H9 (cell line): ENCODE measurements around the gene POLR2M. TPM values are rescaled to one million over a fixed set of nuclear protein-coding genes. Genes with fewer than 3 reads are reported as not detected.

ENCODE experiments used
- DNase-seq: peaks from one replicate; pipeline ENCODE4 v3.0.0-alpha.2; 2017
- H2AFZ ChIP-seq: one replicate; pipeline ENCODE4 v1.6.1; 2013; ENCODE audit warnings: mild to moderate bottlenecking, low read length, control low read depth, moderate library complexity
- H2AK5ac ChIP-seq: 2 replicates; pipeline ENCODE4 v1.6.1; 2013; ENCODE audit warnings: low read length, control low read depth, mixed read lengths; ENCODE audit not compliant: insufficient read length
- H2BK120ac ChIP-seq: one replicate; pipeline ENCODE4 v1.6.1; 2013; ENCODE audit warnings: low read depth, mild to moderate bottlenecking, low read length, control low read depth, inconsistent platforms; ENCODE audit not compliant: poor library complexity, severe bottlenecking
- H2BK12ac ChIP-seq: 2 replicates; pipeline ENCODE4 v1.6.1; 2013; ENCODE audit warnings: low read length, control low read depth, mixed read lengths, low read depth; ENCODE audit not compliant: insufficient read length
- H2BK15ac ChIP-seq: 2 replicates; pipeline ENCODE4 v1.6.1; 2013; ENCODE audit warnings: low read depth, low read length, control low read depth
- H2BK20ac ChIP-seq: one replicate; pipeline ENCODE4 v1.6.1; 2013; ENCODE audit warnings: low read depth, mild to moderate bottlenecking, low read length, control low read depth, inconsistent platforms; ENCODE audit not compliant: poor library complexity, severe bottlenecking
- H2BK5ac ChIP-seq: 2 replicates; pipeline ENCODE4 v1.6.1; 2013; ENCODE audit warnings: low read length, control low read depth, mixed read lengths; ENCODE audit not compliant: insufficient read length
- H3K14ac ChIP-seq: 2 replicates; pipeline ENCODE4 v1.6.1; 2013; ENCODE audit warnings: low read length, control low read depth; ENCODE audit not compliant: insufficient read depth
- H3K18ac ChIP-seq: 2 replicates; pipeline ENCODE4 v1.6.1; 2013; ENCODE audit warnings: low read depth, mild to moderate bottlenecking, mixed read lengths, low read length, control low read depth; ENCODE audit not compliant: insufficient read length
- H3K23ac ChIP-seq: 2 replicates; pipeline ENCODE4 v1.6.1; 2013; ENCODE audit warnings: low read length, control low read depth, mixed read lengths, low read depth; ENCODE audit not compliant: insufficient read length
- H3K23me2 ChIP-seq: 2 replicates; pipeline ENCODE4 v1.6.1; 2013; ENCODE audit warnings: low read depth, mild to moderate bottlenecking, mixed read lengths, low read length, control low read depth; ENCODE audit not compliant: insufficient read length, poor library complexity, severe bottlenecking
- H3K27ac ChIP-seq: 2 replicates; pipeline ENCODE4 v1.5.1; 2013; ENCODE audit warnings: low read length, control low read depth, mixed read lengths, low read depth; ENCODE audit not compliant: insufficient read length
- H3K27me3 ChIP-seq: 2 replicates; pipeline ENCODE4 v1.6.1; 2013; ENCODE audit warnings: low read length, control low read depth, inconsistent platforms; ENCODE audit not compliant: insufficient read depth
- H3K4ac ChIP-seq: 2 replicates; pipeline ENCODE4 v1.6.1; 2013; ENCODE audit warnings: low read depth, mild to moderate bottlenecking, control low read depth, inconsistent platforms, low read length, moderate library complexity
- H3K4me1 ChIP-seq: 2 replicates; pipeline ENCODE4 v1.6.1; 2013; ENCODE audit warnings: low read length, control low read depth, inconsistent platforms; ENCODE audit not compliant: insufficient read depth
- H3K4me2 ChIP-seq: 2 replicates; pipeline ENCODE4 v1.6.1; 2013; ENCODE audit warnings: low read length, control low read depth, mixed read lengths; ENCODE audit not compliant: insufficient read length, insufficient read depth
- H3K56ac ChIP-seq: 2 replicates; pipeline ENCODE4 v1.6.1; 2013; ENCODE audit warnings: low read depth, mild to moderate bottlenecking, mixed read lengths, low read length, control low read depth; ENCODE audit not compliant: insufficient read length
- H3K79me1 ChIP-seq: 2 replicates; pipeline ENCODE4 v1.6.1; 2013; ENCODE audit warnings: low read depth, mild to moderate bottlenecking, moderate library complexity, low read length, control low read depth, inconsistent platforms; ENCODE audit not compliant: insufficient read depth, poor library complexity, severe bottlenecking
- H3K79me2 ChIP-seq: 2 replicates; pipeline ENCODE4 v1.6.1; 2013; ENCODE audit warnings: low read length, control low read depth, inconsistent platforms; ENCODE audit not compliant: insufficient read depth
- H3K9ac ChIP-seq: 2 replicates; pipeline ENCODE4 v1.6.1; 2013; ENCODE audit warnings: low read length, control low read depth, mixed read lengths; ENCODE audit not compliant: insufficient read length; ENCODE audit errors: extremely low read depth
- H3K9me3 ChIP-seq: one replicate; pipeline ENCODE4 v1.6.1; 2013; ENCODE audit warnings: low read depth, low read length, inconsistent platforms; ENCODE audit not compliant: control insufficient read depth
- H3T11ph ChIP-seq: one replicate; pipeline ENCODE4 v1.6.1; 2013; ENCODE audit warnings: mild to moderate bottlenecking, low read length, control low read depth, inconsistent platforms
- H4K20me1 ChIP-seq: one replicate; pipeline ENCODE4 v1.6.1; 2013; ENCODE audit not compliant: control insufficient read depth, insufficient read length, insufficient read depth
- H4K5ac ChIP-seq: 2 replicates; pipeline ENCODE4 v1.6.1; 2013; ENCODE audit warnings: low read depth, mild to moderate bottlenecking, mixed read lengths, low read length, control low read depth; ENCODE audit not compliant: insufficient read length
- H4K8ac ChIP-seq: replicated peaks from 2 replicates; pipeline ENCODE4 v1.6.1; 2013; ENCODE audit warnings: low read length, control low read depth, mixed read lengths, low read depth; ENCODE audit not compliant: insufficient read length
- H4K91ac ChIP-seq: 2 replicates; pipeline ENCODE4 v1.6.1; 2013; ENCODE audit warnings: low read depth, mild to moderate bottlenecking, moderate library complexity, mixed read lengths, low read length, control low read depth; ENCODE audit not compliant: insufficient read length
- H3K27ac Mint-ChIP-seq, 3 experiments: 2 replicates in 2 of 3; 3 replicates in 1 of 3; pipeline ENCODE4 v1.8.0; 2020 to 2021; ENCODE audit warnings: mixed read lengths in 3 of 3, mild to moderate bottlenecking in 1 of 3, moderate library complexity in 1 of 3
- H3K27me3 Mint-ChIP-seq: 2 replicates; pipeline ENCODE4 v1.8.0; 2021; ENCODE audit warnings: low read depth, mild to moderate bottlenecking, moderate library complexity, mixed read lengths
- H3K36me3 Mint-ChIP-seq, 3 experiments: 2 replicates in 2 of 3; 3 replicates in 1 of 3; pipeline ENCODE4 v1.8.0; 2020 to 2021; ENCODE audit warnings: low read depth in 3 of 3, mixed read lengths in 3 of 3; ENCODE audit not compliant: insufficient read depth in 1 of 3
- H3K4me1 Mint-ChIP-seq, 2 experiments: 2 replicates each; pipeline ENCODE4 v1.8.0; 2020; ENCODE audit warnings: mixed read lengths in 2 of 2
- H3K4me3 Mint-ChIP-seq, 2 experiments: 2 replicates in 1 of 2; 3 replicates in 1 of 2; pipeline ENCODE4 v1.8.0; 2020 to 2021; ENCODE audit warnings: mild to moderate bottlenecking in 2 of 2, mixed read lengths in 2 of 2, moderate library complexity in 1 of 2
- H3K9me3 Mint-ChIP-seq, 2 experiments: 2 replicates in 1 of 2; 3 replicates in 1 of 2; pipeline ENCODE4 v1.8.0; 2020; ENCODE audit warnings: mild to moderate bottlenecking in 2 of 2, mixed read lengths in 2 of 2, moderate library complexity in 1 of 2
- WGBS: extraction: QIAGEN DNeasy Blood & Tissue Kit; methylation state at CpG from one replicate; pipeline ENCODE4 v1.1.7; 2013; ENCODE audit warnings: missing lambda C conversion rate, low lambda C conversion rate, mixed read lengths; ENCODE audit not compliant: insufficient read length; ENCODE audit errors: extremely low coverage; 5-methylcytosine and 5-hydroxymethylcytosine counted together
- total RNA-seq: library from RNA; stranded (reverse); gene quantifications from 2 replicates; pipeline ENCODE4 v1.2.1, GENCODE V29; 2021
- TF ChIP-seq, protein P1 (sequence below): fragments of 200-600 bp; sonication (generic); conservative IDR thresholded peaks from 3 replicates; pipeline ENCODE4 v1.8.0; 2021; ENCODE audit warnings: antibody characterized with exemption, mild to moderate bottlenecking

The POLR2M gene
- total RNA-seq, 1 experiment from 2014 or later, result 67.3 TPM

DNA sequence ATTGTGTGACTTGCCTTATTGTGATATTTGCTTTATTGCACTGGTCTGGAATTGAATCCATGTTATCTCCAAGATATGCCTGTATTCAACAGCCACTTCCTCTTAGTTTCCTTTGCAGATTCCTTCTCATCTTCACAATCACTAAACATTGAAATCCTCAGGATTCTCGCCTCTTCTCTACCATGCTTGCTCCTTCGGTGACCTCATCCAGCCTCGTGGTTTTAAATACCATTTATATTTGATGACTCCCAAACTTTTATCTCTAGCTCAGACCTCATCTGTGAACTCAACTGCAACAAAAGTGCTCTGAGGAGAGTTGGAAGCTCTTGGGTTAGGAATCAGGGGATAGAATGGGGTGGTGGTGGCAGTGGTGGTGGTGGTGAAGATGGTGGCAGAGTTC lies 19.9 kb downstream of the POLR2M start:
- H3K4me3 Mint-ChIP-seq, result no peak overlapping the region
- Histone ChIP-seq H3K9me3 (no peaks in the 10 kb centered on the region), H4K20me1 (no peaks in the 10 kb centered on the region), H3K4me1 (no peaks in the 10 kb centered on the region), H2BK20ac (no peak overlapping the region), H3K14ac (no peak overlapping the region), H3K23ac (no peak overlapping the region), H2BK12ac (no peak overlapping the region), H3K56ac (no peak overlapping the region), H4K91ac (no peak overlapping the region), H2BK120ac (no peak overlapping the region), H3K27me3 (no peaks in the 10 kb centered on the region), H2BK15ac (no peak overlapping the region), H3K18ac (no peak overlapping the region), H4K5ac (no peak overlapping the region), H3K23me2 (no peaks in the 10 kb centered on the region), H2AK5ac (no peak overlapping the region), H2AFZ (no peak overlapping the region), H3T11ph (no peak overlapping the region), H3K79me2 (no peaks in the 10 kb centered on the region), H3K4ac (no peak overlapping the region), H3K79me1 (no peaks in the 10 kb centered on the region), H4K8ac (no peak overlapping the region), H3K9ac (no peak overlapping the region), H3K4me2 (no peak overlapping the region), H2BK5ac (no peak overlapping the region), H3K27ac (no peak overlapping the region)
- no peak overlapping the region for H3K27ac Mint-ChIP-seq
- H3K9me3 Mint-ChIP-seq, result peaks cover 0 to 8% of the 10 kb centered on the region in 2 experiments; a peak in 4 of 5 replicates
- WGBS, result no CpG with 5 or more reads among the region's 3 CpGs
- no peak for DNase-seq
- H3K27me3 Mint-ChIP-seq, result no peaks in the 10 kb centered on the region
- peaks cover 0 to 1% of the 10 kb centered on the region in 2 experiments; a peak in 2 of 4 replicates for H3K4me1 Mint-ChIP-seq
- TF ChIP-seq, protein P1, sequence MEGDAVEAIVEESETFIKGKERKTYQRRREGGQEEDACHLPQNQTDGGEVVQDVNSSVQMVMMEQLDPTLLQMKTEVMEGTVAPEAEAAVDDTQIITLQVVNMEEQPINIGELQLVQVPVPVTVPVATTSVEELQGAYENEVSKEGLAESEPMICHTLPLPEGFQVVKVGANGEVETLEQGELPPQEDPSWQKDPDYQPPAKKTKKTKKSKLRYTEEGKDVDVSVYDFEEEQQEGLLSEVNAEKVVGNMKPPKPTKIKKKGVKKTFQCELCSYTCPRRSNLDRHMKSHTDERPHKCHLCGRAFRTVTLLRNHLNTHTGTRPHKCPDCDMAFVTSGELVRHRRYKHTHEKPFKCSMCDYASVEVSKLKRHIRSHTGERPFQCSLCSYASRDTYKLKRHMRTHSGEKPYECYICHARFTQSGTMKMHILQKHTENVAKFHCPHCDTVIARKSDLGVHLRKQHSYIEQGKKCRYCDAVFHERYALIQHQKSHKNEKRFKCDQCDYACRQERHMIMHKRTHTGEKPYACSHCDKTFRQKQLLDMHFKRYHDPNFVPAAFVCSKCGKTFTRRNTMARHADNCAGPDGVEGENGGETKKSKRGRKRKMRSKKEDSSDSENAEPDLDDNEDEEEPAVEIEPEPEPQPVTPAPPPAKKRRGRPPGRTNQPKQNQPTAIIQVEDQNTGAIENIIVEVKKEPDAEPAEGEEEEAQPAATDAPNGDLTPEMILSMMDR, result no peak
- H3K36me3 Mint-ChIP-seq, result peaks cover 0 to 4% (median 0%) of the 10 kb centered on the region in 3 experiments; a peak in 1 of 7 replicates
